Measurements from ENCODE around the gene TPP1. TPM values are rescaled to one million over a fixed set of nuclear protein-coding genes. Genes with fewer than 3 reads are reported as not detected.

The TPP1 gene
- total and polyA plus RNA-seq, 2 of the 13 experiments (the other 11 are each of a cell fraction or from before 2014, with no cell fraction given): 13.9 to 74.6 TPM

DNA sequence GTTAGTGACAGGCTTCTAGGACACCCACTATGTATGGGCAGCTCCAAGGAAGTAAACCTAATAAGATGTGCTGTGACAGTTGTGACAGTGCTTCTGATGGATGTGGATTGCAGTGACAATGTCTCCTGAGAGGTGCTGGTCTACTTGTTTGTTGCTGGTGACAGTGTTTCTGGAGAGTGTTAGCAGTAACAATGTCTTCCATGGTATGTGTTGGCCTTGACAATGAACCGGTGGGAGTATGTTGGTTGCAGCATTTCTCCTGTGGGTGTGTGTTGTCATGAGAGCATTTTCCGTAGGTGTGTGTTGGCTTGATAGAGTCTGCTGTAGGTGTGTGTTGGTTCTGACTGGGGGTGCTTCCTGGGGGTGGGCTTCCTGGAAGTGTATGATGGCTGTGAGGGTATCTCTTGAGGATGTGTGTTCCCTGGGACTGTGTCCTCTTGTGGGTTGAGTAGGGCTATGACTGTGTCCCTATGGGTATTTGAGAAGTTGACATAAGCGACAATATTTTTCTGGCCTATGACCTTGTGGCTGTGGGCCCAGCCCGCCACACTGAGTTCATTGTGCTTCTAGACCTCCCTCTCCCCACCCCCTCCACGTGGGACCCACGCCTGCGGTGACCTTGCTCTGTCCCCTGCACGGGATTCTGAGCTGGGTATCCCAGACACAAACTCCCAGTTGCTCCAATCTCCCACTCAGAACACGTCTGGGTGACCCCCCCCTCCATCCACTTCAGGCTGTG, 35.2 kb upstream of the TPP1 start (continued):
- peak; percentile 95 for TF ChIP-seq HHEX (CRISPR knock-in tag; IDR thresholded peaks at IDR 0.05)
- TF ChIP-seq ZNF816 (CRISPR knock-in tag; IDR thresholded peaks at IDR 0.05; ENCODE audit: borderline replicate concordance): no peak
- no peak for TF ChIP-seq ZFP37 (CRISPR knock-in tag; IDR thresholded peaks at IDR 0.05; ENCODE audit: borderline replicate concordance)
- peak; percentile 63; the same call in 1 of the 2 replicates for TF ChIP-seq ESRRA (CRISPR knock-in tag; IDR thresholded peaks at IDR 0.05; ENCODE audit: low read depth)
- no peak for TF ChIP-seq HCFC1 (IDR thresholded peaks at IDR 0.05; ENCODE audit: low read depth, low read length)
- TF ChIP-seq ZNF749 (CRISPR knock-in tag; IDR thresholded peaks at IDR 0.05; ENCODE audit: borderline replicate concordance): no peak
- TF ChIP-seq ZNF468 (CRISPR knock-in tag; IDR thresholded peaks at IDR 0.05): no peak
- peak; percentile 71; the same call in 1 of the 2 replicates for TF ChIP-seq CBFB (CRISPR knock-in tag; IDR thresholded peaks at IDR 0.05)
- no peak for TF ChIP-seq HNRNPUL1 (IDR thresholded peaks at IDR 0.05; ENCODE audit: low read depth, low read length)
- no peak for TF ChIP-seq ELK4 (CRISPR knock-in tag; IDR thresholded peaks at IDR 0.05; ENCODE audit: borderline replicate concordance)
- TF ChIP-seq DR1 (CRISPR knock-in tag; IDR thresholded peaks at IDR 0.05): no peak
- TF ChIP-seq TAF15 (IDR thresholded peaks at IDR 0.05; ENCODE audit: low read depth, low read length, poor library complexity, severe bottlenecking): no peak
- TF ChIP-seq ZBTB8A (CRISPR knock-in tag; IDR thresholded peaks at IDR 0.05; ENCODE audit: borderline replicate concordance, low read depth): no peak
- no peak for TF ChIP-seq SKIL (CRISPR knock-in tag; IDR thresholded peaks at IDR 0.05; ENCODE audit: borderline replicate concordance)
- no peak for TF ChIP-seq TMF1 (CRISPR knock-in tag; IDR thresholded peaks at IDR 0.05; ENCODE audit: low read depth)
- TF ChIP-seq SALL1 (CRISPR knock-in tag; IDR thresholded peaks at IDR 0.05): peak; percentile 58
- TF ChIP-seq PCBP1 (IDR thresholded peaks at IDR 0.05; ENCODE audit: borderline replicate concordance, low read depth, low read length): no peak
- TF ChIP-seq ZFP91 (CRISPR knock-in tag; IDR thresholded peaks at IDR 0.05; ENCODE audit: borderline replicate concordance): 0 out of 2 replicates have a peak, but pooled peaks have one; percentile 20
- no peak for TF ChIP-seq ZMYM2 (CRISPR knock-in tag; IDR thresholded peaks at IDR 0.05)
- no peak for TF ChIP-seq MAFG (CRISPR knock-in tag; IDR thresholded peaks at IDR 0.05)
- TF ChIP-seq ZNF274 (CRISPR knock-in tag; IDR thresholded peaks at IDR 0.05): no peak
- peak; percentile 19; the same call in 1 of the 2 replicates for TF ChIP-seq SAP130 (CRISPR knock-in tag; IDR thresholded peaks at IDR 0.05; ENCODE audit: low read depth)
- TF ChIP-seq NFE2 (CRISPR knock-in tag; IDR thresholded peaks at IDR 0.05): no peak
- TF ChIP-seq STAG1 (CRISPR knock-in tag; IDR thresholded peaks at IDR 0.05): no peak
- TF ChIP-seq XRCC5 (optimal IDR thresholded peaks at IDR 0.05; ENCODE audit: low read length): peak; percentile 65

Measured in HepG2 (cell line).